ENCODE data around the gene WNT3A. TPM values are rescaled to one million over a fixed set of nuclear protein-coding genes. Genes with fewer than 3 reads are reported as not detected.

The WNT3A gene
- total and polyA plus RNA-seq, 9 of the 15 experiments (the other 6 are each of a cell fraction or from before 2014, with no cell fraction given): not detected

GRCh38 chr1:228029281-228029680 lies 22.5 kb downstream of the WNT3A start:
- Histone ChIP-seq H3K4me2 (ENCODE audit: insufficient read depth, low read length) (no peak overlapping the region), H3K27ac (ENCODE audit: extremely low read depth, low read depth, low read length) (no peak overlapping the region), H3K79me2 (ENCODE audit: control insufficient read depth, insufficient read depth, low read length) (no peaks in the 10 kb centered on the region), H3K27me3 (ENCODE audit: control insufficient read depth in 2 of 2, insufficient read depth in 2 of 2, low read length in 2 of 2) (peaks cover 17 to 41% of the 10 kb centered on the region in 2 experiments), H4K20me1 (replicated peaks; ENCODE audit: control insufficient read depth, insufficient read depth, low read length) (no peaks in the 10 kb centered on the region), H3K4me3 (no peak overlapping the region), H2AFZ (ENCODE audit: low read depth, low read length) (no peak overlapping the region), H3K9ac (ENCODE audit: insufficient read depth in 1 of 2, low read depth in 2 of 2, low read length in 2 of 2) (peak overlapping the region in 1 of 2 experiments; percentile 48; a peak in 2 of 4 replicates), H3K9me1 (ENCODE audit: control insufficient read depth, insufficient read depth, low read length) (no peaks in the 10 kb centered on the region), H3K9me3 (replicated peaks; ENCODE audit: control insufficient read depth, insufficient read depth, low read depth, low read length) (no peaks in the 10 kb centered on the region), H3K4me1 (replicated peaks in 1 of 2; ENCODE audit: control insufficient read depth in 2 of 2, insufficient read depth in 2 of 2, low read length in 2 of 2) (peaks cover 0 to 5% of the 10 kb centered on the region in 2 experiments; a peak in 1 of 5 replicates), H3K36me3 (ENCODE audit: control insufficient read depth, insufficient read depth, low read length) (no peaks in the 10 kb centered on the region)
- ATAC-seq (peak; percentile 49; the same call in 1 of the 3 replicates), FAIRE-seq (no peak), DNase-seq (ENCODE audit: extremely low read depth in 1 of 4, low spot score in 3 of 4) (no peak)
- BruUV-seq (replicated peaks): no TSS peak
- ChIA-PET CTCF (ENCODE audit: low intra/inter-chr PET ratio) (no interaction called here), POLR2A (no interaction called here)
- in situ Hi-C loops (cut with MboI): no loop called here
- intact Hi-C loops (cut with micrococcal nuclease): no loop called here
- WGBS (ENCODE audit: insufficient coverage, low coverage, missing lambda C conversion rate): 3% methylated on average over 10 of the region's 10 CpGs
- TF ChIP-seq ZFP30 (CRISPR knock-in tag; IDR thresholded peaks at IDR 0.05; ENCODE audit: borderline replicate concordance): no peak
- no peak for TF ChIP-seq CHCHD3 (CRISPR knock-in tag; IDR thresholded peaks at IDR 0.05)
- TF ChIP-seq POU5F1 (IDR thresholded peaks at IDR 0.05; ENCODE audit: borderline replicate concordance, low read depth, low read length, partially characterized antibody): no peak
- peak; percentile 39; the same call in 1 of the 2 replicates for TF ChIP-seq NFIC (IDR thresholded peaks at IDR 0.05)
- no peak for TF ChIP-seq HNRNPUL1 (IDR thresholded peaks at IDR 0.05; ENCODE audit: low read length)
- TF ChIP-seq MLX (CRISPR knock-in tag; conservative IDR thresholded peaks at IDR 0.05): no peak
- TF ChIP-seq ZNF717 (CRISPR knock-in tag; IDR thresholded peaks at IDR 0.05): no peak
